ENCODE results near the gene KIF21B. TPM values are rescaled to one million over a fixed set of nuclear protein-coding genes. Genes with fewer than 3 reads are reported as not detected.

KIF21B gene
- total and polyA plus RNA-seq, 2 of the 4 experiments (the other 2 are of a cell fraction): 0.36 to 0.55 TPM

DNA sequence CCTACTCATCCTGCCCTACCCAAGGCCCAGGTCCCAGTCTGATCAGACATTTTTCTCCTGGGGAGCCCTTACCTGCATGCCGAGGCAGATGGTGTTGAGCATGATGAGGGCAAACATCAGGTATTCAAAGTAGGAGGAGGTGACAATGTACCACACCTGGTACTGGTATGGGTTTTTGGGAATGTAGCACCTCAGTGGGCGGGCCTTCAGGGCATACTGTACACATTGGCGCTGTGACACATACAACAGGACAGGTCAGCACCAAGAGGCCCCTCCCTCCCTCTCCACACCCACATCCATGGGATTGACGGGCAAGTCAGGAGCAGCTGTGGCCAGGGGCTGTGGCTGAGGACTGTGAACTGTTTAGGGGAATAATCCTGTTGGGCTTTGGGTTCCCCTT is 37.1 kb upstream of the KIF21B start:
- Histone ChIP-seq H3K56ac (ENCODE audit: extremely low read depth, insufficient read depth, low read length) (no peak overlapping the region), H3K36me3 (ENCODE audit: control insufficient read depth, insufficient read depth, low read length) (no peaks in the 10 kb centered on the region), H4K20me1 (ENCODE audit: insufficient read depth, low read length) (no peaks in the 10 kb centered on the region), H3K9ac (ENCODE audit: low read depth, low read length) (no peak overlapping the region), H2BK20ac (ENCODE audit: low read depth, low read length) (no peak overlapping the region), H3K4me2 (ENCODE audit: low read depth, low read length) (no peak overlapping the region), H3K79me1 (ENCODE audit: low read depth in 1 of 2, low read length in 2 of 2) (no peaks in the 10 kb centered on the region), H3K18ac (ENCODE audit: low read depth, low read length) (no peak overlapping the region), H3K4me1 (ENCODE audit: control insufficient read depth, insufficient read depth, low read length) (no peaks in the 10 kb centered on the region), H2AK9ac (replicated peaks; ENCODE audit: low read depth, low read length, poor library complexity) (no peak overlapping the region), H3K27me3 (ENCODE audit: control insufficient read depth, insufficient read depth, low read length) (peaks cover 66% of the 10 kb centered on the region), H2AK5ac (ENCODE audit: low read depth, low read length) (no peak overlapping the region), H2AFZ (replicated peaks; ENCODE audit: low read length, poor library complexity) (no peak overlapping the region), H4K5ac (ENCODE audit: low read depth, low read length) (no peak overlapping the region), H4K8ac (ENCODE audit: low read depth in 2 of 2, low read length in 2 of 2) (no peak overlapping the region), H3K14ac (replicated peaks; ENCODE audit: low read depth, low read length) (no peak overlapping the region), H3K23ac (ENCODE audit: low read depth, low read length) (no peak overlapping the region), H2BK15ac (ENCODE audit: low read depth, low read length) (no peak overlapping the region), H2BK120ac (ENCODE audit: low read depth, low read length) (no peak overlapping the region), H4K91ac (ENCODE audit: insufficient read depth, low read depth, low read length) (no peak overlapping the region), H3K4me3 (ENCODE audit: insufficient read depth, low read depth, low read length) (no peak overlapping the region), H2BK5ac (ENCODE audit: low read depth, low read length, poor library complexity, severe bottlenecking) (no peak overlapping the region), H3K9me3 (ENCODE audit: control insufficient read depth, insufficient read depth, low read length) (no peaks in the 10 kb centered on the region), H3K4ac (ENCODE audit: low read depth, low read length) (no peak overlapping the region), H3K27ac (ENCODE audit: insufficient read depth, low read length) (no peak overlapping the region), H3K9me1 (ENCODE audit: insufficient read depth, low read length) (no peaks in the 10 kb centered on the region)
- in situ Hi-C loops (cut with MboI; ENCODE audit: low sequenced_read_pairs) (no loop called here), intact Hi-C loops (cut with micrococcal nuclease) (no loop called here), dilution Hi-C loops (cut with HindIII; ENCODE audit: low sequenced_read_pairs, unreplicated experiment) (no loop called here)
- ATAC-seq (ENCODE audit: low read depth) (no peak), DNase-seq (no peak)
- ChIA-PET POLR2A (ENCODE audit: unreplicated experiment) (no interaction called here), CTCF (no interaction called here)
- WGBS, 2 experiments (ENCODE audit: extremely low coverage in 2 of 2, insufficient read length in 1 of 2): no CpG with 5 or more reads among the region's 4 CpGs
- no TSS peak for BruUV-seq (replicated peaks)
- TF ChIP-seq POLR2A (IDR thresholded peaks at IDR 0.05; ENCODE audit: low read depth, low read length) (no peak), CEBPB (IDR thresholded peaks at IDR 0.05; ENCODE audit: low read depth, low read length) (no peak), SMC3 (IDR thresholded peaks at IDR 0.05; ENCODE audit: low read depth, low read length) (no peak), BHLHE40 (IDR thresholded peaks at IDR 0.05; ENCODE audit: low read depth, low read length) (no peak)

All from IMR-90 (cell line).